Stimulated activated CD4-positive, alpha-beta T cell treated with anti-CD3 and anti-CD28 coated beads, TNF-alpha, amount 100 ng/mL, for 4 hours (primary cell): Measurements from ENCODE around the gene SERPINB6.
"Not testable (repeated sequence)": the region's sequence is repeated elsewhere in the genome, so short reads cannot be mapped to it uniquely, and the experiment has no call there.

Experiments used
- DNase-seq, 3 experiments: peaks; one replicate each; pipeline ENCODE4 v3.0.0-alpha.2; 2020; ENCODE audit warnings: low read depth in 3 of 3

Gene SERPINB6

GRCh38 chr6:2915150-2915549 is 56.2 kb downstream of the SERPINB6 start:
- DNase-seq: no peak

- no peak for DNase-seq
Measured at GRCh38 chr6:2914318-2914660, 57.1 kb downstream of the SERPINB6 start.

- no peak for DNase-seq
Measured at GRCh38 chr6:2913621-2914317, 57.6 kb downstream of the SERPINB6 start.

- no peak for DNase-seq
Measured at GRCh38 chr6:2911171-2911570, 60.2 kb downstream of the SERPINB6 start.

GRCh38 chr6:2909718-2910117 is 61.6 kb downstream of the SERPINB6 start:
- no peak for DNase-seq

- not testable (repeated sequence) for DNase-seq
Measured at GRCh38 chr6:2909051-2909606, 62.2 kb downstream of the SERPINB6 start.

GRCh38 chr6:2908516-2908915 is 62.9 kb downstream of the SERPINB6 start:
- DNase-seq: not testable (repeated sequence)

- DNase-seq: not testable (repeated sequence)
Measured at GRCh38 chr6:2903411-2904185, 67.8 kb downstream of the SERPINB6 start.

GRCh38 chr6:2901645-2902502 is 69.5 kb downstream of the SERPINB6 start:
- DNase-seq: not testable (repeated sequence)

GRCh38 chr6:2900821-2901644 is 70.3 kb downstream of the SERPINB6 start:
- no peak for DNase-seq

GRCh38 chr6:2900221-2900807 is 71.1 kb downstream of the SERPINB6 start:
- DNase-seq: no peak

- no peak for DNase-seq
Measured at GRCh38 chr6:2899596-2899995, 71.8 kb downstream of the SERPINB6 start.
